A549 (cell line): ENCODE data around the gene HRH2.

Experiments used
- CBX2 ChIP-seq: fragments of 200-600 bp; sonication (generic); IDR thresholded peaks from 2 replicates; pipeline ENCODE4 v1.6.1; 2016; ENCODE audit warnings: low read depth, mild to moderate bottlenecking, borderline replicate concordance
- CEBPB ChIP-seq, 2 experiments: fragments of >200 bp in 1 of 2; sonication (Bioruptor Twin) in 1 of 2; formaldehyde crosslinking in 1 of 2; IDR thresholded peaks; 2 replicates each; pipeline ENCODE4 v1.6.1; 2012 to 2016
- CHD2 ChIP-seq: fragments of 150-350 bp; IDR thresholded peaks from 2 replicates; pipeline ENCODE4 v1.6.1; 2014; ENCODE audit warnings: low read length; ENCODE audit not compliant: partially characterized antibody
- CHD4 ChIP-seq: fragments of 200-600 bp; sonication (generic); IDR thresholded peaks from 2 replicates; pipeline ENCODE4 v1.6.1; 2016; ENCODE audit warnings: antibody characterized with exemption, mild to moderate bottlenecking, borderline replicate concordance
- CTCF ChIP-seq: fragments of >200 bp; sonication (Bioruptor Twin); formaldehyde crosslinking; IDR thresholded peaks from 3 replicates; pipeline ENCODE4 v1.5.1; 2016
- POLR2A ChIP-seq: IDR thresholded peaks from 2 replicates; pipeline ENCODE4 v1.6.1; 2012; ENCODE audit warnings: mild to moderate bottlenecking, low read length

GRCh38 chr5:175743676-175744210 is 85.9 kb downstream of the HRH2 start:
- TF ChIP-seq CEBPB (IDR thresholded peaks at IDR 0.05): no peak
- TF ChIP-seq CTCF: no peak
- TF ChIP-seq CHD4: no peak
- no peak for TF ChIP-seq CHD2
- TF ChIP-seq POLR2A: no peak
- TF ChIP-seq CBX2: no peak
